HG02642 (cell line): ENCODE results near the gene CAPS.
"Not testable (repeated sequence)": the region's sequence is repeated elsewhere in the genome, so short reads cannot be mapped to it uniquely, and the experiment has no call there.

Experiments used
- ATAC-seq: cut with Tn5 transposase; IDR thresholded peaks from one replicate; pipeline ENCODE4 v1.9.1; 2021; ENCODE audit warnings: mild to moderate bottlenecking; ENCODE audit not compliant: unreplicated experiment, poor library complexity

CAPS gene

GRCh38 chr19:5953680-5954213 is 39.7 kb downstream of the CAPS start:
- no peak for ATAC-seq

GRCh38 chr19:5954293-5954692 is 40.2 kb downstream of the CAPS start:
- no peak for ATAC-seq

GRCh38 chr19:5955636-5955935 is 41.5 kb downstream of the CAPS start:
- no peak for ATAC-seq

GRCh38 chr19:5956323-5956722 is 42.3 kb downstream of the CAPS start:
- ATAC-seq, result no peak

GRCh38 chr19:5956728-5957127 is 42.7 kb downstream of the CAPS start:
- ATAC-seq, result no peak

- no peak for ATAC-seq
Measured at GRCh38 chr19:5957170-5957569, 43.1 kb downstream of the CAPS start.

GRCh38 chr19:5958074-5958850 is 44.2 kb downstream of the CAPS start:
- ATAC-seq, result no peak

GRCh38 chr19:5958851-5959122 is 44.7 kb downstream of the CAPS start:
- no peak for ATAC-seq

GRCh38 chr19:5959260-5960004 is 45.4 kb downstream of the CAPS start:
- ATAC-seq, result no peak

- no peak for ATAC-seq
Measured at GRCh38 chr19:5960005-5961001, 46.2 kb downstream of the CAPS start.

GRCh38 chr19:5961641-5961968 is 47.6 kb downstream of the CAPS start:
- not testable (repeated sequence) for ATAC-seq

GRCh38 chr19:5961969-5962945 is 48.2 kb downstream of the CAPS start:
- no peak for ATAC-seq

GRCh38 chr19:5963259-5963658 is 49.2 kb downstream of the CAPS start:
- not testable (repeated sequence) for ATAC-seq

GRCh38 chr19:5963855-5964254 is 49.8 kb downstream of the CAPS start:
- no peak for ATAC-seq

GRCh38 chr19:5964816-5965565 is 50.9 kb downstream of the CAPS start:
- ATAC-seq, result no peak
